Measurements from ENCODE around the gene ITGAX. TPM values are rescaled to one million over a fixed set of nuclear protein-coding genes. Genes with fewer than 3 reads are reported as not detected.

ITGAX gene
- total RNA-seq, 1 donor from 2014 or later = 0.23 TPM

DNA sequence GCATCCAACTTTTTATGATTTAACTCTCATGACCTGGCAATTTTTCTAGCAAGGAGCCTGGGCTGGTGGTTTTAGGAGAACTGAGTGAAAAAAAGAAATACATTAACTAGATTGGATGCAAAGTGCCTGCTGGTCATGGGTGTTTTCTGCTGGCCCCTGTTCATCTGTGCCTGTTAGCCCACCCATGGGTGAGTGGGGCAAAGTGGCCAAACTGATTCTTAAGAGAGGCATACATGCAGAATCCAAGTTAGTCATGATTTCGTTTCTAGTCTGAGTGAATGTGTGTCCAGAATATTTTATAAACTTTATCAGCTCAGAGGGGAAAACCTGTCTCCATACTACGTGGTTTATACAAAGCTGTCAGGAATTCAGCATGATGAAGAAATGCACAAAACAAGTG is 33.6 kb downstream of the ITGAX start:
- H3K4me3 ChIP-seq (ENCODE audit: low read depth, low read length) = no peak overlapping the region
- no peak for DNase-seq (ENCODE audit: low read depth)
- TF ChIP-seq, protein P1, sequence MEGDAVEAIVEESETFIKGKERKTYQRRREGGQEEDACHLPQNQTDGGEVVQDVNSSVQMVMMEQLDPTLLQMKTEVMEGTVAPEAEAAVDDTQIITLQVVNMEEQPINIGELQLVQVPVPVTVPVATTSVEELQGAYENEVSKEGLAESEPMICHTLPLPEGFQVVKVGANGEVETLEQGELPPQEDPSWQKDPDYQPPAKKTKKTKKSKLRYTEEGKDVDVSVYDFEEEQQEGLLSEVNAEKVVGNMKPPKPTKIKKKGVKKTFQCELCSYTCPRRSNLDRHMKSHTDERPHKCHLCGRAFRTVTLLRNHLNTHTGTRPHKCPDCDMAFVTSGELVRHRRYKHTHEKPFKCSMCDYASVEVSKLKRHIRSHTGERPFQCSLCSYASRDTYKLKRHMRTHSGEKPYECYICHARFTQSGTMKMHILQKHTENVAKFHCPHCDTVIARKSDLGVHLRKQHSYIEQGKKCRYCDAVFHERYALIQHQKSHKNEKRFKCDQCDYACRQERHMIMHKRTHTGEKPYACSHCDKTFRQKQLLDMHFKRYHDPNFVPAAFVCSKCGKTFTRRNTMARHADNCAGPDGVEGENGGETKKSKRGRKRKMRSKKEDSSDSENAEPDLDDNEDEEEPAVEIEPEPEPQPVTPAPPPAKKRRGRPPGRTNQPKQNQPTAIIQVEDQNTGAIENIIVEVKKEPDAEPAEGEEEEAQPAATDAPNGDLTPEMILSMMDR (conservative IDR thresholded peaks at IDR 0.05; ENCODE audit: low read depth, low read length) = no peak

DNA sequence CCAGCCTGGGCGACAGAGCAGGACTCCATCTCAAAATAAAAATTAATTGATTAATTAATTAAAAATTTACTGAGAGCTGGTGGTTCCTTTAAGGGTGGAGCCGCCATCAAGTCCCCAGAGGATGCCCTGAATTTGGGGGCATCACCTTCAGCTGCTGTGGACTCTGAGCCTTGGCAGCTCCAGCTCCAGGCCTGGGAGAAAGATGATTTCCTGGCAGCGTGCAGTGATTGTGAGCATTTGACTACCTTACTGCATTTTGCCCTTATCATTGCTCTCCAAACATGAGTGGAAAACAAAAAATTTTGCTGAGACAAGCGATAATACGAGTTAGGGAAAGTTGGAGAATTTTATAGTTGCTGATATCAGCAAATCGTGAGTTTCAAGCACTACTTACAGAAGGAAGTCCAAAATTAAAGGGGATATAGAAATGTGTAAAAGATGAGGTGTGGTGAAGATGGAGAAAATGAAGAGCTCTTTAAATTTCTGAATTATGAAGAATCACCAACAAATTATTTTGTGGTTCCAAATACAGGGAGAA is 35.6 kb downstream of the ITGAX start:
- no peak for DNase-seq (ENCODE audit: low read depth)
- no peak overlapping the region for H3K4me3 ChIP-seq (ENCODE audit: low read depth, low read length)
- TF ChIP-seq, protein P1 (conservative IDR thresholded peaks at IDR 0.05; ENCODE audit: low read depth, low read length) = no peak

DNA sequence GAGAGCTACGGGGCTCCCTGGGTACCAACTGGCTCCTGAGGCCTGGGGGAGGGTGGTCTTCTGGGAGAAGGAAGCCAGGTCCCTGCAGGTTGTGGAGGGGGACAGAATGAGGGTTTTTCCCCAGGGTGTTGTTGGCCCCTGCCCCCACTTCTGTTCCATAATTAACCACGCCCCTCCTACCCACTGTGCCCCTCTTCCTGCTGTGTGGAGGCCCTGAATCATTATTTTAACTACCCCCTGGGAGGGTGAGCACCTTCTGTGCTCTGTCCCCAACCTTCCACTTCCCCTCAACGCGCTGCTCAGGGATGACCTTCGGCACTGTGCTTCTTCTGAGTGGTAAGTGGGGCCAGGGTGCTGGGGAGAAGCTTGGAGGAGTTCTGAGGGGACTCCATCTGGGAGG is 38.1 kb downstream of the ITGAX start, which contains the start of gene ITGAD:
ITGAD (plus strand) TSS at position 280 of the 400 bp plus-strand sequence; CDS start at position 306, 26 bp downstream.
- no peak for DNase-seq (ENCODE audit: low read depth)
- H3K4me3 ChIP-seq (ENCODE audit: low read depth, low read length) = no peak within 1 kb of the TSS
- TF ChIP-seq, protein P1 (conservative IDR thresholded peaks at IDR 0.05; ENCODE audit: low read depth, low read length) = no peak

DNA sequence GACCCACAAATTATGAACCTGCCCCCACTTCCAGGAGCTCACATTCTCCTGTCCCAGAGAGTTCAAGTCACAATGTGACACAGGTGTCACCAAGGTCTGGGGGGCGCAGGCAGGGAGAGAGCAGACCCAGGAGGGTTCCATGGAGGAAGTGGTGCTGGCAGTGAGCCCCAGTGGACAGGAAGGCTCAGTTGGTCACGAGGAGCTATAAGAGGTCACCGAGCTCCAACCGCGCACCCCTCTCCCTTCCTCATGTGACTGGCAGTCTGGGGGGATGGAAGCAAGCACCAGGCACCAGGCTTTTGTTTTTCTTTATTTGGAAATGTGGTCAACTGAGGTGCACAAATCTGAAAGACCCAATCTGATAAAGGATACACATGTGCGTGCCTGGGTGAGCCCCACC is 40.7 kb downstream of the ITGAX start:
- TF ChIP-seq, protein P1 (conservative IDR thresholded peaks at IDR 0.05; ENCODE audit: low read depth, low read length) = no peak
- DNase-seq (ENCODE audit: low read depth) = no peak
- no peak overlapping the region for H3K4me3 ChIP-seq (ENCODE audit: low read depth, low read length)

DNA sequence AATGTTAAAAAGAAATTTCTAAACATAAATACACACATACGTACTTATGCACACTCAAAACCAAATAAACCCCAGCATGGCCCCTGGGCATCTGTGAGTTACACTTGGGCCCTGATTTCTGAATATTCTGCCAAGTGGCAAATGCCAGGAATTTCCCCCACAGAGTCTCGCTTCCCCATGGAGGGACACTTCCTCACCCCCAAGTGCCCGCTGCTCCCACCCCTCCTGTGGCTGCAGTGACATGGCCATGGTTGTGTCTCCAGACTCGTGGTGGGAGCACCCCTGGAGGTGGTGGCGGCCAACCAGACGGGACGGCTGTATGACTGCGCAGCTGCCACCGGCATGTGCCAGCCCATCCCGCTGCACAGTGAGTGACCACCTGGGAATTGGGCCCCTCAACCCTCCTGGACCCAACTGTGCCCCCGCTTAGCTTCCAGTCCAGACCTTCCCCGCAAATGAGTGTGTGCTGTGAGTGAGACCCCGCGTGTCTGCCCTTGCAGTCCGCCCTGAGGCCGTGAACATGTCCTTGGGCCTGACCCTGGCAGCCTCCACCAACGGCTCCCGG is 42.2 kb downstream of the ITGAX start:
- TF ChIP-seq, protein P1 (conservative IDR thresholded peaks at IDR 0.05; ENCODE audit: low read depth, low read length) = no peak
- no peak overlapping the region for H3K4me3 ChIP-seq (ENCODE audit: low read depth, low read length)
- DNase-seq (ENCODE audit: low read depth) = no peak

DNA sequence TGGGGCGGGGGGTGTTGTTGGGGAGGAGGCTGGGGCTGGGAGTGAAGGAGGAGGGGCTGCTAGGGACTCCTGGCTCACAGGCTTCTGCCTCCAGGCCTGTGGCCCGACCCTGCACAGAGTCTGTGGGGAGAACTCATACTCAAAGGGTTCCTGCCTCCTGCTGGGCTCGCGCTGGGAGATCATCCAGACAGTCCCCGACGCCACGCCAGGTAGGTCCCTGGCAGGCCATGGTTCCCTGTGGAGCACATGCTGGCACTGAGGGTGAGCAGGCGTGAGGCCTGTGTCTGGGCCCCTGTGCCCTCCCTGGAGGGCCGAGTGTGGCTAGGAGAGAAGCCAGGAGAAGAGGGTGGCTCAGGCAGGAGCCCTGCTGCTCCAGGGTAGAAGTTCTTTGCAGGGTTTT is 42.7 kb downstream of the ITGAX start:
- TF ChIP-seq, protein P1 (conservative IDR thresholded peaks at IDR 0.05; ENCODE audit: low read depth, low read length) = no peak
- no peak for DNase-seq (ENCODE audit: low read depth)
- no peak overlapping the region for H3K4me3 ChIP-seq (ENCODE audit: low read depth, low read length)

DNA sequence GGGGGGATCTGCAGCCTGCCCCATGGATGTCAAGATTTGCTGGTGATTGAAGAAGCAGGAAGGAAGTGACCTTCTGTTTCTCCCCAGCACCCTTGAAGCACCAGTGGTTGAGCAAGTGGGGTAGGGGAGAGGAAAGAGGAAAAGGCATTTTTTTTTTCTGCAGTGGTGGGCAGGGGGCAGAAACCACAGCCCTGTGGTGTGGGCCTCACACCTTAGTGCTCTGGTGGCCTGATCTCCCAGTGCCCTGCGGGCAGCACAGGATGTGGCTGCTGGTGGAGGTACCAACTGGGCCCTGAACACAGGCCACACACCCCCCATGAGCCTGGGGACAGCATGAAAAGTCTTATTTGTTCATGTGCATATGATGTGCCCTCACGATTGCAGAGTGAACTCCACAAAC is 45.2 kb downstream of the ITGAX start:
- no peak overlapping the region for H3K4me3 ChIP-seq (ENCODE audit: low read depth, low read length)
- no peak for DNase-seq (ENCODE audit: low read depth)
- TF ChIP-seq, protein P1 (conservative IDR thresholded peaks at IDR 0.05; ENCODE audit: low read depth, low read length) = no peak

Data from epithelial cell of proximal tubule (primary cell).